Activated naive CD8-positive, alpha-beta T cell (primary cell): ENCODE data around the gene COX6B2.
"Not testable (repeated sequence)": the region's sequence is repeated elsewhere in the genome, so short reads cannot be mapped to it uniquely, and the experiment has no call there.

Source experiments
- H3K27ac Mint-ChIP-seq: one replicate; pipeline ENCODE4 v1.8.0; 2021; ENCODE audit warnings: mixed read lengths
- H3K27me3 Mint-ChIP-seq: one replicate; pipeline ENCODE4 v1.8.0; 2021; ENCODE audit warnings: mixed read lengths
- H3K36me3 Mint-ChIP-seq: one replicate; pipeline ENCODE4 v1.8.0; 2021; ENCODE audit warnings: mixed read lengths
- H3K4me1 Mint-ChIP-seq: one replicate; pipeline ENCODE4 v1.8.0; 2021; ENCODE audit warnings: low read depth, mixed read lengths
- H3K4me3 Mint-ChIP-seq: one replicate; pipeline ENCODE4 v1.8.0; 2021; ENCODE audit warnings: mild to moderate bottlenecking, mixed read lengths
- H3K9me3 Mint-ChIP-seq: one replicate; pipeline ENCODE4 v1.8.0; 2021; ENCODE audit warnings: low read depth, mixed read lengths

Gene COX6B2

GRCh38 chr19:55344444-55344843, 10.1 kb downstream of the COX6B2 start:
- peaks cover 9% of the 10 kb centered on the region for H3K4me1 Mint-ChIP-seq
- no peak overlapping the region for H3K4me3 Mint-ChIP-seq
- H3K27me3 Mint-ChIP-seq: no peaks in the 10 kb centered on the region
- H3K9me3 Mint-ChIP-seq: no peaks in the 10 kb centered on the region
- H3K27ac Mint-ChIP-seq: no peak overlapping the region
- H3K36me3 Mint-ChIP-seq: no peaks in the 10 kb centered on the region

- Mint-ChIP-seq H3K27ac (peak overlapping the region; percentile 46), H3K4me3 (peak overlapping the region; percentile 74)
Measured at GRCh38 chr19:55341595-55342531, 12.7 kb downstream of the COX6B2 start.

GRCh38 chr19:55341171-55341588, 13.3 kb downstream of the COX6B2 start:
- Mint-ChIP-seq H3K4me3 (peak overlapping the region; percentile 85), H3K36me3 (no peaks in the 10 kb centered on the region), H3K9me3 (no peaks in the 10 kb centered on the region), H3K27ac (peak overlapping the region; percentile 46), H3K27me3 (no peaks in the 10 kb centered on the region), H3K4me1 (peaks cover 16% of the 10 kb centered on the region)

More at GRCh38 chr19:55341595-55342531, 12.7 kb downstream of the COX6B2 start:
- H3K9me3 Mint-ChIP-seq: no peaks in the 10 kb centered on the region
- H3K36me3 Mint-ChIP-seq: no peaks in the 10 kb centered on the region
- H3K4me1 Mint-ChIP-seq: peaks cover 16% of the 10 kb centered on the region
- no peaks in the 10 kb centered on the region for H3K27me3 Mint-ChIP-seq

- peak overlapping the region; percentile 1 for H3K27ac Mint-ChIP-seq
- H3K36me3 Mint-ChIP-seq: no peaks in the 10 kb centered on the region
Measured at GRCh38 chr19:55340784-55341147, 13.8 kb downstream of the COX6B2 start.

GRCh38 chr19:55339889-55340783, 14.4 kb downstream of the COX6B2 start:
- Mint-ChIP-seq H3K27ac (peak overlapping the region; percentile 87), H3K36me3 (no peaks in the 10 kb centered on the region), H3K9me3 (no peaks in the 10 kb centered on the region), H3K4me1 (peaks cover 16% of the 10 kb centered on the region), H3K4me3 (peak overlapping the region; percentile 89), H3K27me3 (no peaks in the 10 kb centered on the region)

More at GRCh38 chr19:55340784-55341147, 13.8 kb downstream of the COX6B2 start:
- H3K27me3 Mint-ChIP-seq: no peaks in the 10 kb centered on the region
- H3K4me1 Mint-ChIP-seq: peaks cover 16% of the 10 kb centered on the region
- H3K4me3 Mint-ChIP-seq: peak overlapping the region; percentile 85
- H3K9me3 Mint-ChIP-seq: no peaks in the 10 kb centered on the region

- H3K4me3 Mint-ChIP-seq: peak within 1 kb of the TSS; percentile 89
- H3K27ac Mint-ChIP-seq: peak within 1 kb of the TSS; percentile 87
- peaks cover 16% of the 10 kb centered on the region for H3K4me1 Mint-ChIP-seq
- H3K27me3 Mint-ChIP-seq: no peaks in the 10 kb centered on the region
- H3K9me3 Mint-ChIP-seq: no peaks in the 10 kb centered on the region
- H3K36me3 Mint-ChIP-seq: no peaks in the 10 kb centered on the region
Measured at GRCh38 chr19:55339105-55339888, 15.2 kb downstream of the COX6B2 start, which contains the start of gene KMT5C. Gene KMT5C (plus strand): TSS chr19:55339876. CDS start chr19:55341937, 2,061 bp downstream.

- Mint-ChIP-seq H3K4me3 (no peak overlapping the region), H3K9me3 (no peaks in the 10 kb centered on the region), H3K36me3 (no peaks in the 10 kb centered on the region), H3K27ac (no peak overlapping the region), H3K27me3 (peaks cover 1% of the 10 kb centered on the region), H3K4me1 (peaks cover 13% of the 10 kb centered on the region)
Measured at GRCh38 chr19:55336101-55336500, 18.4 kb downstream of the COX6B2 start.

- H3K36me3 Mint-ChIP-seq: no peaks in the 10 kb centered on the region
- H3K4me1 Mint-ChIP-seq: peaks cover 6% of the 10 kb centered on the region
- peaks cover 3% of the 10 kb centered on the region for H3K27me3 Mint-ChIP-seq
- H3K9me3 Mint-ChIP-seq: no peaks in the 10 kb centered on the region
- H3K4me3 Mint-ChIP-seq: no peak overlapping the region
- no peak overlapping the region for H3K27ac Mint-ChIP-seq
Measured at GRCh38 chr19:55333870-55334269, 20.6 kb downstream of the COX6B2 start.

- H3K4me1 Mint-ChIP-seq, H3K27ac Mint-ChIP-seq, H3K9me3 Mint-ChIP-seq, H3K36me3 Mint-ChIP-seq, H3K4me3 Mint-ChIP-seq, H3K27me3 Mint-ChIP-seq: not testable (repeated sequence)
Measured at GRCh38 chr19:55329791-55330190, 24.7 kb downstream of the COX6B2 start.

- H3K27me3 Mint-ChIP-seq, H3K4me3 Mint-ChIP-seq, H3K27ac Mint-ChIP-seq, H3K9me3 Mint-ChIP-seq, H3K36me3 Mint-ChIP-seq, H3K4me1 Mint-ChIP-seq: not testable (repeated sequence)
Measured at GRCh38 chr19:55328774-55329318, 25.7 kb downstream of the COX6B2 start.

GRCh38 chr19:55325172-55325571, 29.3 kb downstream of the COX6B2 start, which contains the start of gene TMEM150B:
Gene TMEM150B (minus strand): TSS chr19:55325341. CDS start chr19:55321036, 4,305 bp downstream.
- Mint-ChIP-seq H3K9me3 (no peaks in the 10 kb centered on the region), H3K4me1 (no peaks in the 10 kb centered on the region), H3K27me3 (peaks cover 2% of the 10 kb centered on the region), H3K4me3 (no peak within 1 kb of the TSS), H3K36me3 (no peaks in the 10 kb centered on the region), H3K27ac (no peak within 1 kb of the TSS)

- Mint-ChIP-seq H3K36me3 (no peaks in the 10 kb centered on the region), H3K27ac (no peak overlapping the region), H3K9me3 (no peaks in the 10 kb centered on the region), H3K4me1 (no peaks in the 10 kb centered on the region), H3K27me3 (peaks cover 2% of the 10 kb centered on the region), H3K4me3 (no peak overlapping the region)
Measured at GRCh38 chr19:55324662-55325061, 29.9 kb downstream of the COX6B2 start.

GRCh38 chr19:55322204-55322885, 32.2 kb downstream of the COX6B2 start:
- Mint-ChIP-seq H3K4me3 (no peak overlapping the region), H3K27me3 (no peaks in the 10 kb centered on the region), H3K4me1 (no peaks in the 10 kb centered on the region), H3K9me3 (no peaks in the 10 kb centered on the region), H3K36me3 (no peaks in the 10 kb centered on the region), H3K27ac (no peak overlapping the region)
